GM21423 (cell line): Measurements from ENCODE around the gene NR2F1-AS1.

ENCODE experiments used
- ATAC-seq: cut with Tn5 transposase; IDR thresholded peaks from one replicate; pipeline ENCODE4 v1.9.1; 2021; ENCODE audit warnings: mild to moderate bottlenecking, moderate library complexity; ENCODE audit not compliant: unreplicated experiment

Gene NR2F1-AS1

DNA sequence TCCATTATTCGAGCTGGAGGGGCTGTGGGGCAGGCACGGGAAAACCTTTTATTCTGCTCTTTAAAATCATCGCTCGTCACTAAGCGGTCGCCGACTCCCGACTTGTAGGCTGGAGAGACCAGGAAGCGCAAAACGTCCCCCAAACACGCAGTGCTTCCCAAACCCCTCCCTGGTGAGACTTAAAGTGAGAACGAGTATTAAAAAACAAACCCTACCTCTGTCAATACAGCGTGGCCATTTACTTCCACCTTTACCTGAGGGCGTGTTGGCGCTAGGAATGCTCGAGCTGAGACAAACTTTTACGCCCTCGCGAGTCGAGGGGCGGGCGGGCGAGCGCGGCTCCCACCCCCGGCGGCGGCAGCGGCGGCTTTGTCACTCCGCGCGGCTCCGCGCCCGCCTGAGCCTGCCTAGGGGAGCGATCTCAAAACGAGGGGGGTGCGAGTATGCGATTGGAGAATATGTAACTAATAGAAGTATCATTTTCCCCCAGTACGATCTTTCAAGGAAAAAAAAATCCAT, at the start of gene NR2F1-AS1:
NR2F1-AS1 (minus strand) TSS at position 293 of the 519 bp plus-strand sequence.
- ATAC-seq: peak; percentile 15

DNA sequence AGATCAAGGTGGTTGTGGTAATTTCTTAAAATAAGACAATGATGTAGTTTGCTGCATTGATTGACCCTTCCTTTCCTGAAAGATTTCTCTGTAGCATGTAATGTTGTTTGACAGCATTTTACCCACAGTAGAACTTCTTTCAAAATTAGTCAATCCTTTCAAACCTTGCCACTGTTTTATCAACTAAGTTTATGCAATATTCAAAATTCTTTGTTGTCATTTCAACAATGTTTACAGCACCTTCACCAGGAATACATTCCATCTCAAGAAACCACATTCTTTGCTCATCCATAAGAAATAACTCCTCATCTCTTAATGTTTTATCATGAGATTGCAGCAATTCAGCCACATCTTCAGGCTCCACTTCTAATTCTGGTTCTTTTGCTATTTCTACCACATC, 45.8 kb upstream of the NR2F1-AS1 start:
- no peak for ATAC-seq

DNA sequence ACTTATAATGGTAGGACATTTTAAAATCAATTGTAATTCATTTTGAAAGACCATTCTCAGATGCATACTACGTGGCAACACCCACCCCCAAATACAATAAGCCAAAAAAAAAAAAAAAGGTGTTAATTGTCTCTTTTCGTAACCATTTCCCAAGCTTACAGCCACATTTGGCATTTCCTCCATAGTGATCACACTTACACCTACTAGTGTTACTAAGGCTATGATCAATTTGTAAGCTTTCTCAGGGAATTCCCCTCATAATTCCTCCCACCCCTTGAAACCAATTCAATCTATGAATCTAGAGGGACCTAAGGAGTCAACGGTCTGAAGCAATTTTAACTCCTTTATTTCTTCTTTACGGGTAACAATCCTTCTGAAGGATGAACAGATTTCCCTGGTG, 42.1 kb upstream of the NR2F1-AS1 start:
- no peak for ATAC-seq

DNA sequence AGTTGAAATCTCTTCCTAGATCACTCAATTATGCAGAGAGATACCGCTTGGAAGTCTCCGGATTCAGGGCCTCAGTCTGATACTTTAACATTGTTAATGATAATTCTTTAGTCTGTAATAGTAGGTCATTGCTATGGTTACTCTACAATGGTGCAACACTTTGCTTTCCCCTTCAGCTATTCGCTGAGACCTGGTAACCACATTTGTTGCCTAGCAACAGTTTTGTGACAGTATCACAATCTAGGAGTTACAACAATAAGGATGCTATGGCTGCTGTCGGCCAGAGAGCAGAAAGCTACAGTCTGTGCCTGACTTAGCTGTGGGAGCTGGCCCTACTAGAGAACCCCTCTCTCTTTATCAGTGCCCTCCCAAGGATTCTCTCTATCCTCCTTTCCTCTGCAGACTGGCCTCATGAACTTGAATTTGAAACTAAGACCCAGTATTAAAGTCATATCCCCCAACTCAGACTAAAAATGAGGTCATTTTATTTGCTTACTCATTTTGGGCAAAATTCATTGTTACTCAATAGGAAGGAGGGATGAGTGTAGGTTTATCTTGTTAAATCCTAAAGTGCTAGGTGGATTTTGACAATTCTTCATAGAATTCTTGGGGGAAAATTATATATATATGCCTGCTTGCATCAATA, 41.3 kb upstream of the NR2F1-AS1 start:
- no peak for ATAC-seq

- ATAC-seq: peak; percentile 11
Measured at GRCh38 chr5:93621327-93621798, 40.3 kb upstream of the NR2F1-AS1 start.

DNA sequence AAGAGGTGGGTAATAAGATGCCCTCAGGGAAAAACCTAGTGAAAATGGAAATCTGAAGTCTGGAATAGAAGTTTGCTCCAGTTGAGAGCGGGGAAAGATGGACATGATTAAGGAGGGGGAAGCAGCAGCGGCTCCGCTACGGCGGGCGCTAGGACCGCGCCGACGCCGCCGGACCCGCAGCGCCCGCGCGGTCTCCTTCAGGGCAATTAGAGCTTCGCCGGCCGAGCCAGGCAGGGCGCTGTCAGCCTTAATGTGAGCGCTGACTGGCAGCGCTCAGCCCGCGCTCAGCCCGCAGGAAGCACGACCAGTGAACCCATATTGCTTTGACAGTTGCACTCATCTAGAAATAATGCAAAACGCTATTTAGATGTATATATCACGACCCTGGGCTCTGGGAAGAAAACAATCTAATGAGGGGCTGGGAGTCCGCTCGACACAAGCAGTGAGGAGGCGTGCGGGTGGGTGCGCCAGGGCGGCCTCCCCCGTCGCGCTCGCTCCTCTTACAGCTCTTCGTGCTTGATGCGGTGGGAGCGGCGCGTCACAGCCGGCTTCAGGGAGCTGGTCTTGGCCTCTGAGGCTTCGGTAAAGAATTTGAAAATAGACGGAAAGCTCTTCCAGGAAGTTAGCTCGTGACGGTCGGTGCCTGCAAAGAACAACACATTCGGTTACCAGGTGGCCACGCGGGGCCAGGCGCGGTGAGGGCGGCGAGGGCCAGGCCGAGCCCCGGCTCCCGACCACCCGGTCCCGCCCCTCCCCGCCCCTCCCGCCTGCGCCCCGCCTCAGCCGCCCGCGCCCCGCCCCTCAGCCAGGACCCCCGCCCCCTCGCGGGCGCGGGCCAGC, 39.7 kb upstream of the NR2F1-AS1 start:
- peak; percentile 98 for ATAC-seq

- ATAC-seq: no peak
Measured at GRCh38 chr5:93616538-93617174, 35.6 kb upstream of the NR2F1-AS1 start.

GRCh38 chr5:93612855-93613243, 31.8 kb upstream of the NR2F1-AS1 start:
- no peak for ATAC-seq

DNA sequence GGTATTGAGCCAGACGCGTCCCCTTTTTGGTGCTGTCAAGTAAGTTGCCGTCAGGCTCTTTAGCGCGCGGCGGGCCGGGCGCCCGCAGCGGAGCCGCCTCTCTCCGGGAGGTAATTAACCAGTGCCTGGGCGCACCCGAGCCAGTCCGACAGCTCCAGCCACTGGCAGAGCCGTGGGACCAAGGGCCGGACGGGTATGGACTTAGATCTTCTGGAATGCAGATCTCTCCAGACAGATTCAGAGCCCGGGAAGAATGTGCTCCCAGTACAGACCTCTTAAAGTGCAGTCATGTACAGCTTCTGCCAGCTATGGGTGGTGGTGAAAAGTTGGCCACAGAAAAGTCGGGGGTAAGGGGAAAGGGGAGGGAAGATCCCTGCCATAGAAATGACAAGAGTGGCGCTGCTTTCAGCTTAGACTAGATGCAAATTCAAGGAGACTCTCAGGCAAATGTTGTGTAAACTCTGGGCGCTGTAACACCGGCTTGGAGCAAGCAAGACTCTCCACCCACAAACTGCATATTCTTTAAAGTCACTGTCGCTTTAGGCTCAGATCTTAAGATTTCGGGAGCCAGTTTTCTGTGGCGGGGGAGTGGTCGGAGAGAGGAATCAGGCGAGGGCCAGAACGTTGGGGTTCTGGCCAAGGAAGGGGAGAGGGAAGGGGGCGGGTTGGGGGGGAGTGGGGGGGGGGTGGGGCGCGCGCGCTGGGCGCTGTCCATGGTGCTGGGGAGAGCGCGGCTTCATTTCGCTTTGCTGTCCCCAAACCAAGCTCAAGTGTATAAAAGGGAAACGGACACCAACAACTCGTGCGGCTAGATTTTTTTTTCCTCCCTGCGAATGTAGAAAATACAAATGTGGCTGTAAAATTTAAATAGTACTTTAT, 31.2 kb upstream of the NR2F1-AS1 start:
- no peak for ATAC-seq

- ATAC-seq: no peak
Measured at GRCh38 chr5:93611273-93611975, 30.4 kb upstream of the NR2F1-AS1 start.

- ATAC-seq: no peak
Measured at GRCh38 chr5:93610581-93611272, 29.7 kb upstream of the NR2F1-AS1 start.

DNA sequence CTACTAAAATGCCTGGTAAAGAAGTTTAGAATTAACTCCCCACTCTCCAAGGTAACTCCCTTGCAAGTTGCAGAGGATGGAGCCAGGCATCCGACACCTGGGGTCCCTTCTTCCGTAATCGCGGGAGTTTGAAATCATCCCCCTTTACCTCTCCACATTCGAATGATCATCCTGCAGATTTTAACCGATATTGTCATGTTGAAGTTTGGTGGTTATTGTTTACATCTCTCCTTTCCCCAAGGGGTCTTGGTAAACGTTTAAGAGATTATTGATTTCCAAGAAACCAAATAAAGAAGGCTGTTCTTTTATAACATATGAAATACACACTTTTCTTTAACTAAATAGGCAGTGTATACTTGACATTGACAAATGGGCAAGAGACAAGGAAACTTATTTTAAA, 28.7 kb upstream of the NR2F1-AS1 start:
- ATAC-seq: no peak

DNA sequence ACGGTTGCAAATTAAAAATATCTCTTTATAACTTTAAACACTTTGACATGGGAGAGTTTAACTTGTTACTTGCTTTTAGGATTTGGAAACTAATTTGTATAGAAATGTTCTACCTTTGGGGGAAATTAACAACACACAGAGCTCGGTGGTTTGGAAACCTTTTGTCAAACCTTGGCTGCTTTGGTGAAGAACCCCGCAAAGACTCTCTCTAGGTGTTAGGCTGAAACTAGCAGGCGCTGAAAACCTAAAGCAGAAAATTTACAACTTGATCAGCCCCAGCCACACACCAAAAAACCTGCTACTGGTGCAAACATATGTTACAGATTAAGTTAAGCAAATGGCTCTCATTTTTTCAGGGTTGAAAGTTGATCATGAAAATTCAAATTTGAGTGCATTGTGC, 27.8 kb upstream of the NR2F1-AS1 start:
- ATAC-seq: no peak

GRCh38 chr5:93607367-93608258, 26.6 kb upstream of the NR2F1-AS1 start:
- peak; percentile 66 for ATAC-seq

DNA sequence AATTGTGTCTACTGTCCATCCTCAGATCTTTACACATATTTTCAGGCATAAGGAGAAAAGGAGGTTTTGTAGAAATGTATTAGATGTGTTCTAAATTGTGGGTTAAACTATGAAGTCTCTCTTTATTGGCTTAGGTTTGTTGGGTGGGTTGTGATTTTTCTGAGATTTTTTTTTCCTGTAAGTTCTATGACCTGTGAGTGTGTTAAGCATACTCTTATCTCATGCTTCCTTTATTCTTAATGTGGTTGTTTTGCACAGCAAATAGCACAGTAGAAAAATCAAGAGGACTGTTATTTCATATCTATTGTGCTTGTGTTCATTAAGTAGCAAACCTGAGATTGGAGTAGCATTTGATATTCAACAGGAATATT, 25.3 kb upstream of the NR2F1-AS1 start:
- no peak for ATAC-seq

DNA sequence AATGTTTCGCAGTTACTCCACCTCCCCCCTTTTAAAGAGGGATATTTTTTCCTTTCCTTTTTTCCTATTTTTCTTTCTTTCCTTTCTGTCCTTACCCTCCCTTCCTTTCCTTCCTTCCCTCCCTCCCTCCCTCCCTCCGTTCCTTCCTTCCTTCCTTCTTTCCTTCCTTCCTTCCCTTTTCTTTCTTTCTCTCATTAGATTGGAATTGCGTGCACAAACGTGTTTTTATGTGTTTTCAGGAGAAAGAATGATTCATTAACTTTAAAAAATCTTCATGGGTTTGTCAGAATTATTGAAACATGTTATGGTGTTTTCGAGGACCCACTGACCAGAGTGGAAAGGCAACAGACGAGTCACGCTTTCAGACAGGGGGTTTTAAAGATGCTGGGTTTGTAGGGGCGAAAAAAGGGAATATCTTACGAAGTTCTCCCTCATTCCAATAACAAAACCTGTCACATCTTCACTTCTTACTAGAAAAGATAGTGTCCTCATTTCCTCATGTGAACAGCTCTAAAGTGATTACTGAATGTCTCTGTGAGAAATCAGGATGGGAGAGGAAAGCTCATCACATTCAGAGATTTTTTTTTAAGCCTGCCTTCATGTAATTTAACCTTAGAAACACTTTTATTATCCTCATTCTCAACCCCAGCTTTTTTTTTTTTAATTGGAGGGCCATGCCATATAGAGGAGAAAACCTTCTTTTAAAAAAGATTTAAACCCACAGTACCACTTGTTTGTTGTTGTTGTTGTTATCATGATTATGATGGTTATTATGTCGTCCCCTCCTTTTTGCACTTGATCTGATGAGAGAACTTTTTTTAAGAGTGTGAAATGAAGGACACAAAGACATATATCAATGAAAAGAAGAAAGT, 23.9 kb upstream of the NR2F1-AS1 start:
- ATAC-seq: no peak
